C4-2B (cell line): Measurements from ENCODE around the gene TADA3.

Source experiments
- ZFX ChIP-seq: fragments of 450-650 bp; IDR thresholded peaks from 2 replicates; pipeline ENCODE4 v1.6.1; 2017
- TF ChIP-seq, protein P1 (sequence below): fragments of 450-650 bp; conservative IDR thresholded peaks from 2 replicates; pipeline ENCODE4 v1.5.1; 2017; ENCODE audit warnings: mild to moderate bottlenecking

DNA sequence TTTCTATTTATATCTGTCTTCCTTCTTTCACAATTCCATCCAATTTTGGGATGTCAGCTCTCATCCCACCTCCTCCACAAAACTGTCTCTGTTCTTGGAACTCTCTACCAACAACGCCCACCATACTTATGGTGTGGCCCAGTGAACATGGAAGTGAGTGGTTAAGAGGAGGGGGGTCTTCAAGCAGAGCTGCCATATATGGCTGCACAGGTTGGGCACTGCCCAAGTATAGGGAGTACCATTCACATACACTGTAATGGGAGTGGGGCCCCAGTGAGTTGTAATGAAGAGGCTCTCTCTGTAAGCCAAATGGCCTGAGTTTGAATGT, 14.6 kb downstream of the TADA3 start:
- TF ChIP-seq, protein P1, sequence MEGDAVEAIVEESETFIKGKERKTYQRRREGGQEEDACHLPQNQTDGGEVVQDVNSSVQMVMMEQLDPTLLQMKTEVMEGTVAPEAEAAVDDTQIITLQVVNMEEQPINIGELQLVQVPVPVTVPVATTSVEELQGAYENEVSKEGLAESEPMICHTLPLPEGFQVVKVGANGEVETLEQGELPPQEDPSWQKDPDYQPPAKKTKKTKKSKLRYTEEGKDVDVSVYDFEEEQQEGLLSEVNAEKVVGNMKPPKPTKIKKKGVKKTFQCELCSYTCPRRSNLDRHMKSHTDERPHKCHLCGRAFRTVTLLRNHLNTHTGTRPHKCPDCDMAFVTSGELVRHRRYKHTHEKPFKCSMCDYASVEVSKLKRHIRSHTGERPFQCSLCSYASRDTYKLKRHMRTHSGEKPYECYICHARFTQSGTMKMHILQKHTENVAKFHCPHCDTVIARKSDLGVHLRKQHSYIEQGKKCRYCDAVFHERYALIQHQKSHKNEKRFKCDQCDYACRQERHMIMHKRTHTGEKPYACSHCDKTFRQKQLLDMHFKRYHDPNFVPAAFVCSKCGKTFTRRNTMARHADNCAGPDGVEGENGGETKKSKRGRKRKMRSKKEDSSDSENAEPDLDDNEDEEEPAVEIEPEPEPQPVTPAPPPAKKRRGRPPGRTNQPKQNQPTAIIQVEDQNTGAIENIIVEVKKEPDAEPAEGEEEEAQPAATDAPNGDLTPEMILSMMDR: no peak
- TF ChIP-seq ZFX: no peak
